Measurements from ENCODE around the gene FBXL16.

Gene FBXL16

DNA sequence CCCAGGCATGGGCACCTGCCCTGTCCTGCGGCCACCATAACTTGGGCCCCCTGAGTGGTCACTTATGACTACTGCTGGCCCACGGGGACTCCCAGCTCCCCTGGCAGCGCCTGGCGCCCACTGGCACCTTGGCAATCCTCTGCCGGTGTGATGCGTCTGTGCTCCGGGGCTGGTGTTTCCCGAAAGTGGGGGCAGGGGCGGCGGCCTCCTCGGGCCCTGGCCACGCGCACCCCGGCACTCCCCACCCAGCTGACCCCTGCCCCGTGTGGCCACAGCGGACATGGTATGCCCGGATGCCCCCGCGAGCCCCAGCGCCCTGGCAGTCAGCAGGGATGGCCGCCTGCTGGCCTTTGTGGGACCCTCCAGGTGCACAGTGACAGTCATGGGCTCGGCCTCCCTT lies 48.1 kb downstream of the FBXL16 start:
- H2AFZ ChIP-seq (ENCODE audit: low read depth, low read length): no peak overlapping the region
- peaks cover 3% of the 10 kb centered on the region; the same call in 1 of the 2 replicates for H3K4me1 ChIP-seq (ENCODE audit: low read length)
- no peak overlapping the region for H3K4me2 ChIP-seq (ENCODE audit: low read length)
- H3K27ac ChIP-seq (ENCODE audit: low read length): no peak overlapping the region
- no peaks in the 10 kb centered on the region for H4K20me1 ChIP-seq (ENCODE audit: insufficient read depth, low read length)
- no peaks in the 10 kb centered on the region for H3K9me3 ChIP-seq (ENCODE audit: insufficient read depth, low read length)
- H3K36me3 ChIP-seq (replicated peaks; ENCODE audit: low read depth, low read length): peaks cover 4% of the 10 kb centered on the region
- TF ChIP-seq CTCF (IDR thresholded peaks at IDR 0.05; ENCODE audit: low read depth, low read length): no peak
- no peak for TF ChIP-seq EZH2phosphoT487 (IDR thresholded peaks at IDR 0.05; ENCODE audit: low read depth)
- H3K79me2 ChIP-seq (ENCODE audit: low read length): no peaks in the 10 kb centered on the region
- no peak overlapping the region for H3K9ac ChIP-seq (ENCODE audit: low read length)
- H3K27me3 ChIP-seq (ENCODE audit: low read depth, low read length): no peaks in the 10 kb centered on the region
- H3K4me3 ChIP-seq (ENCODE audit: low read length): no peak overlapping the region

GRCh38 chr16:654034-654433 lies 51.6 kb downstream of the FBXL16 start:
- H3K4me2 ChIP-seq (ENCODE audit: low read length): no peak overlapping the region
- H3K4me3 ChIP-seq (ENCODE audit: low read length): no peak overlapping the region
- peaks cover 7% of the 10 kb centered on the region; the same call in 1 of the 2 replicates for H3K79me2 ChIP-seq (ENCODE audit: low read length)
- H2AFZ ChIP-seq (ENCODE audit: low read depth, low read length): no peak overlapping the region
- no peaks in the 10 kb centered on the region for H3K27me3 ChIP-seq (ENCODE audit: low read depth, low read length)
- no peaks in the 10 kb centered on the region for H3K36me3 ChIP-seq (replicated peaks; ENCODE audit: low read depth, low read length)
- TF ChIP-seq CTCF (IDR thresholded peaks at IDR 0.05; ENCODE audit: low read depth, low read length) (no peak), EZH2phosphoT487 (IDR thresholded peaks at IDR 0.05; ENCODE audit: low read depth) (no peak)
- no peaks in the 10 kb centered on the region for H3K9me3 ChIP-seq (ENCODE audit: insufficient read depth, low read length)
- no peak overlapping the region for H3K27ac ChIP-seq (ENCODE audit: low read length)
- H3K9ac ChIP-seq (ENCODE audit: low read length): no peak overlapping the region
- H4K20me1 ChIP-seq (ENCODE audit: insufficient read depth, low read length): no peaks in the 10 kb centered on the region
- peaks cover 7% of the 10 kb centered on the region; the same call in 1 of the 2 replicates for H3K4me1 ChIP-seq (ENCODE audit: low read length)

GRCh38 chr16:652454-653305 lies 52.9 kb downstream of the FBXL16 start:
- no peak overlapping the region for H3K4me2 ChIP-seq (ENCODE audit: low read length)
- peaks cover 20% of the 10 kb centered on the region for H3K79me2 ChIP-seq (ENCODE audit: low read length)
- H3K36me3 ChIP-seq (replicated peaks; ENCODE audit: low read depth, low read length): no peaks in the 10 kb centered on the region
- no peaks in the 10 kb centered on the region for H3K9me3 ChIP-seq (ENCODE audit: insufficient read depth, low read length)
- no peaks in the 10 kb centered on the region for H4K20me1 ChIP-seq (ENCODE audit: insufficient read depth, low read length)
- no peak overlapping the region for H3K4me3 ChIP-seq (ENCODE audit: low read length)
- H3K4me1 ChIP-seq (ENCODE audit: low read length): peaks cover 9% of the 10 kb centered on the region
- no peak overlapping the region for H3K27ac ChIP-seq (ENCODE audit: low read length)
- no peak overlapping the region for H3K9ac ChIP-seq (ENCODE audit: low read length)
- H3K27me3 ChIP-seq (ENCODE audit: low read depth, low read length): no peaks in the 10 kb centered on the region
- no peak for TF ChIP-seq EZH2phosphoT487 (IDR thresholded peaks at IDR 0.05; ENCODE audit: low read depth)
- H2AFZ ChIP-seq (ENCODE audit: low read depth, low read length): no peak overlapping the region

- no peak overlapping the region for H3K4me2 ChIP-seq (ENCODE audit: low read length)
- H3K27ac ChIP-seq (ENCODE audit: low read length): no peak overlapping the region
- H4K20me1 ChIP-seq (ENCODE audit: insufficient read depth, low read length): no peaks in the 10 kb centered on the region
- no peaks in the 10 kb centered on the region for H3K9me3 ChIP-seq (ENCODE audit: insufficient read depth, low read length)
- peaks cover 25% of the 10 kb centered on the region for H3K79me2 ChIP-seq (ENCODE audit: low read length)
- H3K9ac ChIP-seq (ENCODE audit: low read length): no peak overlapping the region
- H3K4me3 ChIP-seq (ENCODE audit: low read length): no peak overlapping the region
- H3K4me1 ChIP-seq (ENCODE audit: low read length): peaks cover 12% of the 10 kb centered on the region
- H3K36me3 ChIP-seq (replicated peaks; ENCODE audit: low read depth, low read length): no peaks in the 10 kb centered on the region
- no peak for TF ChIP-seq EZH2phosphoT487 (IDR thresholded peaks at IDR 0.05; ENCODE audit: low read depth)
- no peak for TF ChIP-seq CTCF (IDR thresholded peaks at IDR 0.05; ENCODE audit: low read depth, low read length)
- H2AFZ ChIP-seq (ENCODE audit: low read depth, low read length): no peak overlapping the region
- H3K27me3 ChIP-seq (ENCODE audit: low read depth, low read length): no peaks in the 10 kb centered on the region
Observed at GRCh38 chr16:651844-652243, 53.8 kb downstream of the FBXL16 start.
